HEK293 (cell line): ENCODE results near the gene RAB24.

Experiments
- ZNF169 ChIP-seq: fragments of 450-650 bp; formaldehyde crosslinking; IDR thresholded peaks from 2 replicates; pipeline ENCODE4 v1.5.1; 2016; ENCODE audit warnings: missing biosample characterization, missing genetic modification characterization
- ZNF555 ChIP-seq: fragments of 450-650 bp; formaldehyde crosslinking; conservative IDR thresholded peaks from 2 replicates; pipeline ENCODE4 v1.5.1; 2017; ENCODE audit warnings: missing biosample characterization, mild to moderate bottlenecking, missing genetic modification characterization, inconsistent platforms
- ZNF843 ChIP-seq: fragments of 450-650 bp; formaldehyde crosslinking; IDR thresholded peaks from 2 replicates; pipeline ENCODE4 v1.5.1; 2016; ENCODE audit warnings: missing biosample characterization, missing genetic modification characterization
- TF ChIP-seq, protein P1 (sequence below): fragments of 450-650 bp; formaldehyde crosslinking; IDR thresholded peaks from 2 replicates; pipeline ENCODE4 v1.5.1; 2016; ENCODE audit warnings: missing biosample characterization, missing genetic modification characterization

DNA sequence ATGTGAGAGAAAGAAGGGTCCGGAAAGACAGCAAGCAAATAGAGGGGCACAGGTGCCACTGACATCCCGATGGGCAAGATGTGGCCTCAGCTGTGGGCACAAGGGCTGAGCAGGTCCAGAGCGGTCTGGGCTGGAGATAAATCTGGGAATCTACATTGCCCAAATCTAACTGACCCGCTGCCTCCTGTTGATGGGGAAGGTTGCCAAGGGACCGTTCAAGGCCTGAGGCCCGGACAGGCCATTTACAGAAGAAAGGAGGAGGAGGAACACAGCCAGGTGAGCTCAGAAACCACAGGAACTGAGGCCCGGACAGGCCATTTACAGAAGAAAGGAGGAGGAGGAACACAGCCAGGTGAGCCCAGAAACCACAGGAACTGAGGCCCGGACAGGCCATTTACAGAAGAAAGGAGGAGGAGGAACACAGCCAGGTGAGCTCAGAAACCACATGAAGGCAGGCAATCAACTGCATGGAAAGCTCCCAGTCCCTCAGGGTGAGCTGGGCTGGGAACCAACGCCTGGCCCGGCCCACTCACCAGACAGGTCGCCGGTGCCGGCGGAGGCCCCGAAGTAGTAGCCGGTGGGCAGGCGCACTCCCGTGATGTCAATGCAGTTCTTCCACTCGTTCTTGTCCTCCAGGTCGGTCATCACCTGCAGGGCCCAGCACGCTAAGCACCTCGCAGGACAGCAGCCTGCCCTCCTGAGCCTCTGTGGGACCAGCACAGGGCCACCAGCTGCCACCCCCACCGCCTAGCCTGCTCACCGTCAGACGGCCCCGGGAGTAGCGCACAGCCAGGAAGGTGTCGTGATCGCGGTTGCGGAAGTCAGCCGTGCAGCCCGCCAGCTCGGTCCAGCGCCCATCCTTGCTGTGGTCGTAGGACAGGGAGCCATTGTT lies 33.3 kb upstream of the RAB24 start:
- TF ChIP-seq, protein P1, sequence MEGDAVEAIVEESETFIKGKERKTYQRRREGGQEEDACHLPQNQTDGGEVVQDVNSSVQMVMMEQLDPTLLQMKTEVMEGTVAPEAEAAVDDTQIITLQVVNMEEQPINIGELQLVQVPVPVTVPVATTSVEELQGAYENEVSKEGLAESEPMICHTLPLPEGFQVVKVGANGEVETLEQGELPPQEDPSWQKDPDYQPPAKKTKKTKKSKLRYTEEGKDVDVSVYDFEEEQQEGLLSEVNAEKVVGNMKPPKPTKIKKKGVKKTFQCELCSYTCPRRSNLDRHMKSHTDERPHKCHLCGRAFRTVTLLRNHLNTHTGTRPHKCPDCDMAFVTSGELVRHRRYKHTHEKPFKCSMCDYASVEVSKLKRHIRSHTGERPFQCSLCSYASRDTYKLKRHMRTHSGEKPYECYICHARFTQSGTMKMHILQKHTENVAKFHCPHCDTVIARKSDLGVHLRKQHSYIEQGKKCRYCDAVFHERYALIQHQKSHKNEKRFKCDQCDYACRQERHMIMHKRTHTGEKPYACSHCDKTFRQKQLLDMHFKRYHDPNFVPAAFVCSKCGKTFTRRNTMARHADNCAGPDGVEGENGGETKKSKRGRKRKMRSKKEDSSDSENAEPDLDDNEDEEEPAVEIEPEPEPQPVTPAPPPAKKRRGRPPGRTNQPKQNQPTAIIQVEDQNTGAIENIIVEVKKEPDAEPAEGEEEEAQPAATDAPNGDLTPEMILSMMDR (tag by site-specific recombination) = no peak
- TF ChIP-seq ZNF843 (tag by site-specific recombination) (no peak), ZNF555 (tag by site-specific recombination) (no peak), ZNF169 (tag by site-specific recombination) (no peak)
